Hepatocyte (in vitro differentiated cells): Measurements from ENCODE around the gene VPS29. TPM values are rescaled to one million over a fixed set of nuclear protein-coding genes. Genes with fewer than 3 reads are reported as not detected.

Source experiments
- DNase-seq: peaks from one replicate; pipeline ENCODE4 v3.0.0-alpha.2; 2016; ENCODE audit warnings: low spot score
- H2AFZ ChIP-seq: fragments of 200-600 bp; sonication (generic); 2 replicates; pipeline ENCODE4 v1.6.0; 2016; ENCODE audit warnings: antibody characterized with exemption, mild to moderate bottlenecking
- H3K27ac ChIP-seq: fragments of 200-600 bp; sonication (generic); 2 replicates; pipeline ENCODE4 v1.5.1; 2016; ENCODE audit warnings: mild to moderate bottlenecking
- H3K27me3 ChIP-seq: fragments of 200-600 bp; sonication (generic); 2 replicates; pipeline ENCODE4 v1.6.1; 2016
- H3K36me3 ChIP-seq: fragments of 200-600 bp; sonication (generic); replicated peaks from 2 replicates; pipeline ENCODE4 v1.5.1; 2016; ENCODE audit warnings: low read depth; ENCODE audit not compliant: insufficient read depth
- H3K4me1 ChIP-seq: fragments of 200-600 bp; sonication (generic); 2 replicates; pipeline ENCODE4 v1.5.1; 2016; ENCODE audit warnings: mild to moderate bottlenecking, moderate library complexity; ENCODE audit not compliant: insufficient read depth
- H3K4me2 ChIP-seq: fragments of 200-600 bp; sonication (generic); 2 replicates; pipeline ENCODE4 v1.6.0; 2016
- H3K4me3 ChIP-seq: fragments of 200-600 bp; sonication (generic); 2 replicates; pipeline ENCODE4 v1.5.1; 2016; ENCODE audit warnings: mild to moderate bottlenecking
- H3K79me2 ChIP-seq: fragments of 200-600 bp; sonication (generic); 2 replicates; pipeline ENCODE4 v1.6.0; 2017; ENCODE audit warnings: mild to moderate bottlenecking
- H3K9me2 ChIP-seq: fragments of 200-600 bp; sonication (generic); replicated peaks from 2 replicates; pipeline ENCODE4 v1.6.0; 2017; ENCODE audit warnings: mild to moderate bottlenecking; ENCODE audit not compliant: insufficient read depth
- H3K9me3 ChIP-seq: fragments of 200-600 bp; sonication (generic); 2 replicates; pipeline ENCODE4 v1.5.1; 2016; ENCODE audit warnings: low read depth, mild to moderate bottlenecking
- H4K20me1 ChIP-seq: fragments of 200-600 bp; sonication (generic); 2 replicates; pipeline ENCODE4 v1.6.0; 2016; ENCODE audit warnings: mild to moderate bottlenecking; ENCODE audit not compliant: insufficient read depth, poor library complexity, severe bottlenecking
- EZH2 ChIP-seq: fragments of 200-600 bp; sonication (generic); IDR thresholded peaks from 2 replicates; pipeline ENCODE4 v1.6.1; 2016; ENCODE audit warnings: antibody characterized with exemption, mild to moderate bottlenecking, borderline replicate concordance
- EZH2phosphoT487 ChIP-seq: fragments of 200-600 bp; sonication (generic); IDR thresholded peaks from one replicate; pipeline ENCODE4 v1.6.1; 2018; ENCODE audit warnings: antibody characterized with exemption, mild to moderate bottlenecking, low read depth, moderate library complexity; ENCODE audit not compliant: unreplicated experiment, severe bottlenecking
- WGBS: methylation state at CpG from one replicate; pipeline ENCODE4 v1.1.6; 2016; ENCODE audit warnings: low lambda C conversion rate; ENCODE audit errors: missing lambda C conversion rate; 5-methylcytosine and 5-hydroxymethylcytosine counted together
- polyA plus RNA-seq: library from polyadenylated mRNA; unstranded; fragments of >200 nt; fragmentation: Nextera tagmentation; extraction: Ambion mirVana; gene quantifications from 2 replicates; pipeline ENCODE4 v1.2.1, GENCODE V29; 2016
- small RNA-seq: library from RNA; depleted of rRNA; stranded (forward); fragments of <200 nt; gene quantifications from one replicate; pipeline ENCODE3, GENCODE V24; 2014
- total RNA-seq: library from RNA; depleted of rRNA; stranded (reverse); fragments of >200 nt; gene quantifications from 2 replicates; pipeline ENCODE4 v1.2.3, GENCODE V29; 2014
- TF ChIP-seq, protein P1 (sequence below): fragments of 200-600 bp; sonication (generic); IDR thresholded peaks from 2 replicates; pipeline ENCODE4 v1.5.1; 2016; ENCODE audit warnings: antibody characterized with exemption, mild to moderate bottlenecking; ENCODE audit not compliant: poor library complexity

Gene VPS29
- total and polyA plus RNA-seq, 2 experiments from 2014 or later = 102 to 176 TPM

DNA sequence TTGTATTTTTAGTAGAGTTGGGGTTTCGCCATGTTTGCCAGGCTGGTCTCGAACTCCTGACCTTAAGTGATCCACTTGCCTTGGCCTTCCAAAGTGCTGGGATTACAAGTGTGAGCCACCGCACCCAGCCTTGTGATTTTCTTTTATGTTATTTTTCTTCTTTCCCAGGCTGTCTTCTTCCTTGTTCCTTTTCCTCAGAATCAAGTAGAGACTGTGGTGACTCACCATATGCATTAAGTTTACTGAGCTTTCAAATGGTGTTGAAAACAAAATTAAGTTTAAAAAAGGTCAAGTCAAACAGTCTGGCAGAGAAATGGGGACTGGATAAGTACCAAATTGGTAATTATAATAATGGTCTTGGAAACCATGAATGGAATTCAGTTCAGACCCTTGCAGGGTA is 57.5 kb downstream of the VPS29 start:
- peaks cover 3% of the 10 kb centered on the region for H3K36me3 ChIP-seq
- TF ChIP-seq EZH2phosphoT487 = no peak
- no peak for TF ChIP-seq EZH2
- TF ChIP-seq, protein P1, sequence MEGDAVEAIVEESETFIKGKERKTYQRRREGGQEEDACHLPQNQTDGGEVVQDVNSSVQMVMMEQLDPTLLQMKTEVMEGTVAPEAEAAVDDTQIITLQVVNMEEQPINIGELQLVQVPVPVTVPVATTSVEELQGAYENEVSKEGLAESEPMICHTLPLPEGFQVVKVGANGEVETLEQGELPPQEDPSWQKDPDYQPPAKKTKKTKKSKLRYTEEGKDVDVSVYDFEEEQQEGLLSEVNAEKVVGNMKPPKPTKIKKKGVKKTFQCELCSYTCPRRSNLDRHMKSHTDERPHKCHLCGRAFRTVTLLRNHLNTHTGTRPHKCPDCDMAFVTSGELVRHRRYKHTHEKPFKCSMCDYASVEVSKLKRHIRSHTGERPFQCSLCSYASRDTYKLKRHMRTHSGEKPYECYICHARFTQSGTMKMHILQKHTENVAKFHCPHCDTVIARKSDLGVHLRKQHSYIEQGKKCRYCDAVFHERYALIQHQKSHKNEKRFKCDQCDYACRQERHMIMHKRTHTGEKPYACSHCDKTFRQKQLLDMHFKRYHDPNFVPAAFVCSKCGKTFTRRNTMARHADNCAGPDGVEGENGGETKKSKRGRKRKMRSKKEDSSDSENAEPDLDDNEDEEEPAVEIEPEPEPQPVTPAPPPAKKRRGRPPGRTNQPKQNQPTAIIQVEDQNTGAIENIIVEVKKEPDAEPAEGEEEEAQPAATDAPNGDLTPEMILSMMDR = no peak
- peaks cover 72% of the 10 kb centered on the region for H3K79me2 ChIP-seq
- H3K9me3 ChIP-seq = no peaks in the 10 kb centered on the region
- H3K27me3 ChIP-seq = no peaks in the 10 kb centered on the region
- H3K4me1 ChIP-seq = no peaks in the 10 kb centered on the region
- no peak for DNase-seq
- no peak overlapping the region for H2AFZ ChIP-seq
- 93% methylated on average over 3 of the region's 3 CpGs for WGBS
- no peak overlapping the region for H3K27ac ChIP-seq
- H3K9me2 ChIP-seq = no peaks in the 10 kb centered on the region
- H3K4me3 ChIP-seq = no peak overlapping the region
- peaks cover 3% of the 10 kb centered on the region for H4K20me1 ChIP-seq
- no peak overlapping the region for H3K4me2 ChIP-seq

Small RNA genes within 50 kb of the gene (small RNA-seq; reads per million reads assigned to genes)
- gene RF00278 = not detected

Other genes with a start within 250 kb of the VPS29 start
- 97.9 and 126 TPM in 2 replicates for gene ATP2A2, start 220.9 kb downstream of the VPS29 start, total RNA-seq
- 60.2 and 68.2 TPM in 2 replicates for gene ATP2A2, start 220.9 kb downstream of the VPS29 start, polyA plus RNA-seq
- 34.8 and 35.7 TPM in 2 replicates for gene ANAPC7, start 98.4 kb downstream of the VPS29 start, total RNA-seq
- 22.5 and 28.3 TPM in 2 replicates for gene ANAPC7, start 98.4 kb downstream of the VPS29 start, polyA plus RNA-seq
- gene ARPC3, start 51.8 kb downstream of the VPS29 start, total RNA-seq = 419 and 585 TPM in 2 replicates
- 434 and 442 TPM in 2 replicates for gene ARPC3, start 51.8 kb downstream of the VPS29 start, polyA plus RNA-seq
- 21.8 and 23.5 TPM in 2 replicates for gene GPN3, start 33.9 kb downstream of the VPS29 start, total RNA-seq
- gene GPN3, start 33.9 kb downstream of the VPS29 start, polyA plus RNA-seq = 27.4 TPM in 2 replicates
- 8.3 and 8.7 TPM in 2 replicates for gene FAM216A, start 33.3 kb downstream of the VPS29 start, total RNA-seq
- gene FAM216A, start 33.3 kb downstream of the VPS29 start, polyA plus RNA-seq = 6.8 and 8.4 TPM in 2 replicates
- 0.23 and 0.24 TPM in 2 replicates for gene RAD9B, start 220 bp upstream of the VPS29 start, total RNA-seq
- gene RAD9B, start 220 bp upstream of the VPS29 start, polyA plus RNA-seq = 0.13 and 0.61 TPM in 2 replicates
- 11.8 and 17.1 TPM in 2 replicates for gene PPTC7, start 81.2 kb upstream of the VPS29 start, total RNA-seq
- gene PPTC7, start 81.2 kb upstream of the VPS29 start, polyA plus RNA-seq = 8.1 and 8.6 TPM in 2 replicates
- 36.8 and 40.6 TPM in 2 replicates for gene TCTN1, start 112.0 kb upstream of the VPS29 start, total RNA-seq
- 39.0 and 40.9 TPM in 2 replicates for gene TCTN1, start 112.0 kb upstream of the VPS29 start, polyA plus RNA-seq
- gene HVCN1, start 187.0 kb upstream of the VPS29 start, total RNA-seq = 1.8 and 5.8 TPM in 2 replicates
- gene HVCN1, start 187.0 kb upstream of the VPS29 start, polyA plus RNA-seq = 5.6 and 8.9 TPM in 2 replicates
- 134 and 150 TPM in 2 replicates for gene PPP1CC, start 240.8 kb upstream of the VPS29 start, total RNA-seq
- gene PPP1CC, start 240.8 kb upstream of the VPS29 start, polyA plus RNA-seq = 43.5 and 47.9 TPM in 2 replicates